ENCODE results near the gene CYGB. TPM values are rescaled to one million over a fixed set of nuclear protein-coding genes. Genes with fewer than 3 reads are reported as not detected.

CYGB gene
- total and polyA plus RNA-seq, 2 of the 13 experiments (the other 11 are each of a cell fraction or from before 2014, with no cell fraction given): 18.9 to 27.1 TPM

DNA sequence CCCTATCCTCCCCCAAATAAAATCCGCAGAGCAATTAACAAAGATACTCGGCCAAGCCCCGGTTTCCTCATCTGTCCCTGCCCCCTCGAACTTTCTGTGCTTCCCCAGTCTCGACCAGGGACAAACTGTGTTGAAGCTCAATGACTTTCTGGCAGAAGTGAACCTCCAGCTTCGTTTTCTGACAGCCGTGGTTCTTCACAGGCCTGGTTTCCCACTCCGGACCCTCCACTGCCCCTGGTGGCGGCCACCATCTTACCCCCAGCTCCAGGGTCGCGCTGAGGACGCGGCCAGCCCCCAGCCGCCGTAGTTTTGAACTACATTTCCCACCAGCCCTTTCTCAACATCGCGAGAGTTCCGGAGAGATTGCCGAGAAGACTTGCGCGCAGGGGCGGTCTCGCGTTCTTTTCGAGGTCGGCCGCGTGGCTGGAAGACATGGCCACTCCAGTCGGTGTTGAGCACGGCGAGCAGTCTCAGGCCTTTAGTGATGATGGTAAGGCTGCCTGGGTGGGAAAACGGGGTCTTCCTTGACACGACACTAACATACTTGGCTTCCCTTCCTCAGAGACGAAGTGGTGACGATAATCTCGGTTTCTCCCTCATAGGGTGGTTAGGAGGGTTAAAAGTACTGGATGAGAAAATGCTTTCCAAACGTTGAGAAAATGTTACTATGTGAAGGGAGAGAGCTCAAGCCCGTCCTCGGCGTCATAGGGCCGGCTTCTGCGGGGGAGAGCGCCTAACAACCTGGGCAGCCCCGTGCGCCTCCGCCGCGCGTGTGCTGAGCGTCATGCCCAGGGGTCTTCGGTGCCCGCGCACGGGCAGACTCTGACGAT is 20.1 kb upstream of the CYGB start:
- CTCF ChIA-PET (ENCODE audit: low intra/inter-chr PET ratio, low total read pairs): interaction anchor here (1.1 to 2.9 kb wide), 5 partner anchors 24 to 124 kb away, joined by 3 to 19 read pairs (median 8); no protein-coding TSS in a partner anchor
- TF ChIP-seq, protein P1, sequence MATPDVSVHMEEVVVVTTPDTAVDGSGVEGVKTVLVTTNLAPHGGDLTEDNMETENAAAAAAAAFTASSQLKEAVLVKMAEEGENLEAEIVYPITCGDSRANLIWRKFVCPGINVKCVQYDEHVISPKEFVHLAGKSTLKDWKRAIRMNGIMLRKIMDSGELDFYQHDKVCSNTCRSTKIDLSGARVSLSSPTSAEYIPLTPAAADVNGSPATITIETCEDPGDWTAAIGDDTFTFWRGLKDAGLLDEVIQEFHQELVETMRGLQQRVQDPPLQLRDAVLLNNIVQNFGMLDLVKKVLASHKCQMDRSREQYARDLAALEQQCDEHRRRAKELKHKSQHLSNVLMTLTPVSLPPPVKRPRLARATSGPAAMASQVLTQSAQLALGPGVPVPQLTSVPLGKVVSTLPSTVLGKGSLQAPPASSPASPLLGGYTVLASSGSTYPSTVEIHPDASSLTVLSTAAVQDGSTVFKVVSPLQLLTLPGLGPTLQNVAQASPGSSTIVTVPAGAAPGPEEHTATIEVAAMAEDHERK (CRISPR knock-in tag; IDR thresholded peaks at IDR 0.05; ENCODE audit: low read depth): peak; percentile 73; the same call in 1 of the 2 replicates
- TF ChIP-seq, protein P2, sequence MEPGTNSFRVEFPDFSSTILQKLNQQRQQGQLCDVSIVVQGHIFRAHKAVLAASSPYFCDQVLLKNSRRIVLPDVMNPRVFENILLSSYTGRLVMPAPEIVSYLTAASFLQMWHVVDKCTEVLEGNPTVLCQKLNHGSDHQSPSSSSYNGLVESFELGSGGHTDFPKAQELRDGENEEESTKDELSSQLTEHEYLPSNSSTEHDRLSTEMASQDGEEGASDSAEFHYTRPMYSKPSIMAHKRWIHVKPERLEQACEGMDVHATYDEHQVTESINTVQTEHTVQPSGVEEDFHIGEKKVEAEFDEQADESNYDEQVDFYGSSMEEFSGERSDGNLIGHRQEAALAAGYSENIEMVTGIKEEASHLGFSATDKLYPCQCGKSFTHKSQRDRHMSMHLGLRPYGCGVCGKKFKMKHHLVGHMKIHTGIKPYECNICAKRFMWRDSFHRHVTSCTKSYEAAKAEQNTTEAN (CRISPR knock-in tag; conservative IDR thresholded peaks at IDR 0.05): no peak
- TF ChIP-seq, protein P3, sequence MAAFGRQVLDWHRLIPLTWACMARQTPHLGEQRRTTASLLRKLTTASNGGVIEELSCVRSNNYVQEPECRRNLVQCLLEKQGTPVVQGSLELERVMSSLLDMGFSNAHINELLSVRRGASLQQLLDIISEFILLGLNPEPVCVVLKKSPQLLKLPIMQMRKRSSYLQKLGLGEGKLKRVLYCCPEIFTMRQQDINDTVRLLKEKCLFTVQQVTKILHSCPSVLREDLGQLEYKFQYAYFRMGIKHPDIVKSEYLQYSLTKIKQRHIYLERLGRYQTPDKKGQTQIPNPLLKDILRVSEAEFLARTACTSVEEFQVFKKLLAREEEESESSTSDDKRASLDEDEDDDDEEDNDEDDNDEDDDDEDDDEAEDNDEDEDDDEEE (CRISPR knock-in tag; IDR thresholded peaks at IDR 0.05): peak; percentile 53; the same call in 1 of the 2 replicates
- TF ChIP-seq ZNF274 (CRISPR knock-in tag; IDR thresholded peaks at IDR 0.05) (peak; percentile 73; the same call in 1 of the 2 replicates), CENPT (CRISPR knock-in tag; IDR thresholded peaks at IDR 0.05; ENCODE audit: low read depth) (peak; percentile 42; the same call in 1 of the 2 replicates), CBX5 (CRISPR knock-in tag; IDR thresholded peaks at IDR 0.05; ENCODE audit: borderline replicate concordance) (peak; percentile 21; the same call in 1 of the 2 replicates), ZNF614 (CRISPR knock-in tag; IDR thresholded peaks at IDR 0.05; ENCODE audit: borderline replicate concordance) (peak; percentile 90), TP53 (CRISPR knock-in tag; conservative IDR thresholded peaks at IDR 0.05) (no peak; the same call in 1 of the 2 replicates), ZNF143 (CRISPR knock-in tag; IDR thresholded peaks at IDR 0.05) (peak; percentile 99), CEBPG (CRISPR knock-in tag; IDR thresholded peaks at IDR 0.05) (peak; percentile 64; the same call in 1 of the 2 replicates), SETDB1 (CRISPR knock-in tag; IDR thresholded peaks at IDR 0.05; ENCODE audit: borderline replicate concordance) (no peak; the same call in 1 of the 2 replicates), ZNF572 (CRISPR knock-in tag; IDR thresholded peaks at IDR 0.05) (no peak; the same call in 1 of the 2 replicates), FOXK1 (CRISPR knock-in tag; IDR thresholded peaks at IDR 0.05; ENCODE audit: borderline replicate concordance, low read depth) (peak; percentile 82; the same call in 1 of the 2 replicates), SNAI1 (CRISPR knock-in tag; IDR thresholded peaks at IDR 0.05; ENCODE audit: borderline replicate concordance) (no peak), ZNF17 (CRISPR knock-in tag; IDR thresholded peaks at IDR 0.05) (no peak), NR2F2 (IDR thresholded peaks at IDR 0.05; ENCODE audit: borderline replicate concordance, low read depth) (no peak; the same call in 1 of the 2 replicates), MLLT10 (CRISPR knock-in tag; IDR thresholded peaks at IDR 0.05) (no peak), SMAD3 (CRISPR knock-in tag; IDR thresholded peaks at IDR 0.05) (peak; percentile 96), SYNCRIP (IDR thresholded peaks at IDR 0.05; ENCODE audit: insufficient read depth, low read depth, low read length) (no peak), ZNF556 (CRISPR knock-in tag; IDR thresholded peaks at IDR 0.05; ENCODE audit: borderline replicate concordance) (peak; percentile 86)

More for the DNA sequence above, 20.1 kb upstream of the CYGB start:
- H3K9me3 ChIP-seq (ENCODE audit: low read length): no peaks in the 10 kb centered on the region
- peak overlapping the region; percentile 82 for H3K4me2 ChIP-seq (ENCODE audit: low read depth, low read length)
- intact Hi-C loops (cut with micrococcal nuclease; ENCODE audit: unreplicated experiment): loop anchor here (5.0 to 10.0 kb wide), 2 partner anchors 55 to 147 kb away; no protein-coding TSS in a partner anchor
- H2AFZ ChIP-seq (ENCODE audit: low read length): peak overlapping the region; percentile 81
- BruUV-seq (replicated peaks): TSS peak; percentile 87
- peak overlapping the region; percentile 90 for H3K27ac ChIP-seq (ENCODE audit: extremely low read length, insufficient read depth, low read length)
- peaks cover 50% of the 10 kb centered on the region for H3K79me2 ChIP-seq (ENCODE audit: insufficient read depth, low read length)
- in situ Hi-C loops (cut with HindIII; ENCODE audit: extremely low pct_ligation_motif_present, low pct_unique_long_range_greater_than_20kb): loop anchor here (5.0 kb wide), 1 partner anchor 35 kb away; no protein-coding TSS in a partner anchor
- peak; percentile 98 for DNase-seq (ENCODE audit: low spot score)
- ATAC-seq: peak; percentile 95
- peaks cover 44% of the 10 kb centered on the region for H4K20me1 ChIP-seq (ENCODE audit: insufficient read depth, low read length)
- H3K9ac ChIP-seq (ENCODE audit: insufficient read depth, low read depth, low read length): peak overlapping the region; percentile 98
- POLR2A ChIA-PET: interaction anchor here (0.6 to 6.5 kb wide), 38 partner anchors 9 to 565 kb away, joined by 3 to 129 read pairs (median 5); partner anchors contain the start of genes MXRA7, PRCD and ST6GALNAC2
- under 1% methylated on average over 48 of the region's 55 CpGs for WGBS (ENCODE audit: low lambda C conversion rate)
- peak; percentile 73 for FAIRE-seq
- peak overlapping the region; percentile 79 to 89 (median 86) for H3K4me3 ChIP-seq (replicated peaks in 1 of 3; ENCODE audit: insufficient read depth in 1 of 3, low read depth in 2 of 3, low read length in 3 of 3)
- H3K36me3 ChIP-seq (replicated peaks in 1 of 2; ENCODE audit: control insufficient read depth in 1 of 2, insufficient read depth in 2 of 2, low read length in 2 of 2): peaks cover 6 to 25% of the 10 kb centered on the region in 2 experiments
- H3K4me1 ChIP-seq (ENCODE audit: insufficient read depth, low read length): peaks cover 67% of the 10 kb centered on the region
- H3K27me3 ChIP-seq (ENCODE audit: control insufficient read depth in 1 of 2, insufficient read depth in 2 of 2, low read length in 2 of 2): no peaks in the 10 kb centered on the region; a peak in 1 of 5 replicates
